Stimulated activated CD4-positive, alpha-beta T cell treated with anti-CD3 and anti-CD28 coated beads, Interleukin-12 subunit alpha, Interleukin-12 subunit beta, amount 100 ng/mL, for 48 hours (primary cell): Measurements from ENCODE around the gene TIMM17B.
A peak's percentile ranks its signal among the peaks of the same experiment; 100 is the strongest.
"Not testable (repeated sequence)": the region's sequence is repeated elsewhere in the genome, so short reads cannot be mapped to it uniquely, and the experiment has no call there.

Experiments used
- DNase-seq, 3 donors: peaks; one replicate each; pipeline ENCODE4 v3.0.0-alpha.2; 2020; ENCODE audit warnings: low read depth in 2 of 3, low spot score in 1 of 3

The TIMM17B gene

GRCh38 chrX:48897157-48897624 is 377 bp downstream of the TIMM17B start:
- DNase-seq: peak in 2 of 3 donors; percentile 48 to 55

GRCh38 chrX:48896611-48897011 is 957 bp downstream of the TIMM17B start:
- no peak for DNase-seq

- DNase-seq: no peak
These were observed 2.7 kb downstream of the TIMM17B start for GRCh38 chrX:48894891-48895290.

GRCh38 chrX:48893556-48894348 is 3.8 kb downstream of the TIMM17B start:
- DNase-seq: no peak

GRCh38 chrX:48892896-48893295 is 4.7 kb downstream of the TIMM17B start:
- DNase-seq: no peak

- peak; percentile 53 to 76 (median 58) for DNase-seq
These were observed 5.9 kb downstream of the TIMM17B start for GRCh38 chrX:48891402-48892288.

GRCh38 chrX:48890934-48891401 is 6.6 kb downstream of the TIMM17B start:
- no peak for DNase-seq

GRCh38 chrX:48890296-48890925 is 7.2 kb downstream of the TIMM17B start:
- no peak for DNase-seq

- not testable (repeated sequence) for DNase-seq
These were observed 11.0 kb downstream of the TIMM17B start for GRCh38 chrX:48886586-48886985.

GRCh38 chrX:48883729-48884128 is 13.8 kb downstream of the TIMM17B start:
- no peak for DNase-seq

GRCh38 chrX:48876944-48877343 is 20.6 kb downstream of the TIMM17B start:
- DNase-seq: not testable (repeated sequence)

GRCh38 chrX:48872017-48872416 is 25.6 kb downstream of the TIMM17B start:
- DNase-seq: not testable (repeated sequence)

- no peak for DNase-seq
These were observed 33.4 kb downstream of the TIMM17B start for GRCh38 chrX:48864210-48864609.

GRCh38 chrX:48854898-48855297 is 42.7 kb downstream of the TIMM17B start:
- DNase-seq: no peak

- DNase-seq: not testable (repeated sequence)
These were observed 43.3 kb downstream of the TIMM17B start for GRCh38 chrX:48854121-48854804.

GRCh38 chrX:48853494-48853893 is 44.1 kb downstream of the TIMM17B start:
- DNase-seq: not testable (repeated sequence)

GRCh38 chrX:48852857-48853256 is 44.7 kb downstream of the TIMM17B start:
- no peak for DNase-seq

- no peak for DNase-seq
These were observed 48.7 kb downstream of the TIMM17B start for GRCh38 chrX:48848847-48849246.
